GM18520 (cell line): ENCODE data around the gene ELF2.
"Not testable (repeated sequence)": the region's sequence is repeated elsewhere in the genome, so short reads cannot be mapped to it uniquely, and the experiment has no call there.

Experiments
- ATAC-seq: cut with Tn5 transposase; IDR thresholded peaks from one replicate; pipeline ENCODE4 v1.9.1; 2021; ENCODE audit not compliant: unreplicated experiment

The ELF2 gene

GRCh38 chr4:139024686-139025085 lies 152.3 kb downstream of the ELF2 start:
- ATAC-seq: no peak

- no peak for ATAC-seq
Observed at GRCh38 chr4:139022835-139023234, 154.2 kb downstream of the ELF2 start.

- ATAC-seq: not testable (repeated sequence)
Observed at GRCh38 chr4:139021071-139021470, 155.9 kb downstream of the ELF2 start.

GRCh38 chr4:139020384-139020783 lies 156.6 kb downstream of the ELF2 start:
- ATAC-seq: no peak

- no peak for ATAC-seq
Observed at GRCh38 chr4:139018971-139019758, 157.9 kb downstream of the ELF2 start.

GRCh38 chr4:139018501-139018900 lies 158.5 kb downstream of the ELF2 start:
- ATAC-seq: no peak

- ATAC-seq: no peak
Observed at GRCh38 chr4:139017861-139018260, 159.2 kb downstream of the ELF2 start.

GRCh38 chr4:139015948-139016471 lies 161.0 kb downstream of the ELF2 start:
- peak; percentile 14 for ATAC-seq

DNA sequence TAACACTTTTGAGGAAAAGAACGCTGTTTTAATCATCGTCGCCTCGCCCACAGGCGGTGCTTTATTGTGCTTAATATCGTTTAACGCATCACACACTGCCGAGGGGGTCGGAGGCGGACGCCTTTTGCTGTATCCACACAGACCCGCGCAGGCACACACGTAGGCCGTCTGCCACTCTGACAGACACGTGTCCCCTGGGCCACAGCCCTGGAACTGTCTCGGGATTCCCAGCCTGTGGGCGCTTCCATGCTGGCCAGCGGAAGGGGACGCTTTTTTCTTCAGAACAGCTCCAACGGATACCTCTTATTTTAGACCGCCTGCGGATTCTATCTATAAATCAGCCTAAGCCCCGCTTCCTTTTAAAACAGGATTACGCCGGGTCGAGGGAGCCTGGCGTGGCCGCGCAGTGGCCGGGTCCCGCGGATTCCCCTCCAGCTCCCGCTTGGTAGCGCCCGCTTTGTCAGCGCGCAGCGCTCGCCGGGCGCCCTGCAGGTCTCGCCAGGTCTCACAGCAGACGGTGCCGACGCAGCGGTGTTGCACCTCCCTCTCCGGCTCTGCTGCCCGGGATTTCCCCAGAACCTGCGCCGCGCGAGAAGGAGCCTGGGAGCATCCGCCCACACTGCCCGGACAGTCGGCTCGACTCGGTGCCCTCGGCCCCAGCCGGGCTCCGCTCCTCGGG lies 161.6 kb downstream of the ELF2 start, which contains the start of gene NOCT:
Gene NOCT, plus strand, starts transcription at position 513 of the 679 bp plus-strand sequence. CDS start 201 bp downstream, outside the sequence.
- peak; percentile 88 for ATAC-seq

- no peak for ATAC-seq
Observed at GRCh38 chr4:139014371-139015268, 162.4 kb downstream of the ELF2 start.

DNA sequence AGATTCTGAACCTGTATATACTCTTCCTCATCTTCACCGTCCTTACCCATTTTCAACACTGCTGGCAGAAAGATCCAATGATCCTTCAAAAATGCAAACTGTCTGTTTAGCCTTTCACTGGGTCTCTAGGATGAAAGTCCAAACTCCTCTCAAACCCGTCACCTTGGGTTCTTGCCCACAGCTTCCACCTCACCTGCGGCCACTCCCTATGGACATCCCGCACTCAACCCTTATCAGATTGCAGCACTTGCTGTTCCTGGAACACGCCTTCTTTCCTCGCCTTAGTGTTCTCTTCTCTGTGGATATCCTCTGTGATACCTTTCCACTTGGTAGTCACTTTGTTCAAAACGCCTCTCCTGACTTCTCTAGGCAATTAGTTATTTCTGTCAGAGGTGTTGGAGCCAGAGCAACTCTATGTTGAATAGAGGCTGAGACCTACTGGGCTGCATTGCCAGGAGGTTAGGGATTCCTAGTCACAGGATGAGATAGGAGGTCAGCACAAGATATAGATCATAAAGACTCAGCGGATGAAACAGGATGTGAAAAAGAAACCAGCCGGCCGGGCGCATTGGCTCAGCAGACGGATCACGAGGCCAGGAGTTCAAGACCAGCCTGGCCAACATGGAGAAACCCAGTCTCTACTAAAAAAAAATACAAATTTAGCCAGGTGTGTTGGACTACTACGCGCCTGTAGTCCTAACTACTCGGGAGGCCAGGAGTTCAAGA lies 165.6 kb downstream of the ELF2 start:
- ATAC-seq: no peak

DNA sequence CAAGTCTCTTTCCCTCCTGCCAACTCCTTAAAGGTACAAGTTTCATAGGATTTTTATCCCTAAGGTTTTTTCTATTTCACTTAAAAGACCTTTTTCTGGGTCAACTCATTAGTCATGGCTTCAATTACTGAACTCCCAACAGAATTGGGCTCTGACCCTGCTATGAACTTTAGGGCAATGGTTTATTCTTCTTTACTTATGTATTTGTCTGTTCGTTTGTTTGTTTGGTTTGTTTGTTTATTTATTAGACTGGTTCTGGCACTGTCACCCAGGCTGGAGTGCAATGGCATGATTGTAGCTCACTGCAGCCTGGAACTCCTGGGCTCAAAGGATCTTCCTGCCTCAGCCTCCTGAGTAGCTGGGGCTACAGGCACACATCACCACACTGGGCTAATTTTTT lies 167.3 kb downstream of the ELF2 start:
- ATAC-seq: no peak

DNA sequence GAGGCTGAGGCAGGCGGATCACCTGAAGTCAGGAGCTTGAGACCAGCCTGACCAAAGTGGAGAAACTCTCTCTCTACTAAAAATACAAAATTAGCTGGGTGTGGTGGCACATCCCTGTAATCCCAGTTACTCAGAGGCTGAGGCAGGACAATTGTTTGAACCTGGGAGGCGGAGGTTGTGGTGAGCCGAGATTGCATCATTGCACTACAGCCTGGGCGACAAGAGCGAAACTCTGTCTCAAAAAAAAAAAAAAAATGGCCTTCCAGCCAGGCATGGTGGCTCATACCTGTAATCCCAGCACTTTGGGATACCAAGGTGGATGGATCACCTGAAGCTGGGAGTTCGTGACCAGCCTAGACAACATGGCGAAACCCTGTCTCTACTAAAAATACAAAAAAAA lies 168.7 kb downstream of the ELF2 start:
- ATAC-seq: not testable (repeated sequence)

- no peak for ATAC-seq
Observed at GRCh38 chr4:139007640-139008039, 169.4 kb downstream of the ELF2 start.
